ENCODE results near the gene PFAS. TPM values are rescaled to one million over a fixed set of nuclear protein-coding genes. Genes with fewer than 3 reads are reported as not detected.

Gene PFAS
- total RNA-seq: 34.7 and 73.0 TPM in 2 replicates

DNA sequence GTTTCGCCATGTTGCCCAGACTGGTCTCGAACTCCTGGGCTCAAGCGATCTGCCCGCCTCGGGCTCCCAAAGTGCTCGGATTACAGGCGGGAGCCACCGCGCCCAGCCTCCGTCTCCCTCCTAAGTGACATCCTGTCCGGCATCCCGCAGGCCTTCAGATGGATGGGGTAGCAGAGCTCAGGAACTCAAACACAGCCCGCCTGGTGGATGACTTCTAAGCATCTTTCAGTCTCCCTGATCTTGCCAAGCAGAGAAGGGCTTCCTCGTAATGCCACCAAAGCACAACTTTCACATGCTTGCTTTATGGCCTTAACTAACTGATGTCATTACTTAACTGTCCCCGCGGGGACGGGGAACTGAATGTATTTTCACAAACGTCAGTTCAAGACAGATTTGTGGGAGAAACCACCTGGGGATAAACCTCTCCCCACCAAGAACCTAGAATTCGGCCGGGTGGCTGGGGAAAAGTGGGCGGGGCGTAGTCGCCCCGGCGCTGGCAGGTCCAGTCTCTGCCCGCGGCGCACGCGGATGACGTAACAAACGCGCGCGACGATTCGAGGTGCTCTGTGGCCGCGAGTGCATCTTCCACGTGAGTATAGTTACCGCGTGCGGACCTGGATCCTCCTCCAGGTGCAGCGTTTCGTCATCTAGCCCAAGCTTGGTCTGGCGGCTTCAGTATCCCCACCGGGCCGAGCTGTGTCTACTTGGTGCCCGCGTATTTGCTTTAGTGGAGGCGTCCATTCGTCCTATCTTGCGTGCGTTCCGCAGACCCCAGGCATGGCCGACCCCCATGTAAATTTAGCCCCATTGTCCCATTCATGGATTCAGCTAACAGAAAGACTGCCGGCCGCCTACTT lies at the start of gene PFAS:
Gene PFAS (plus strand): TSS at position 539 of the 857 bp plus-strand sequence. CDS start 4,649 bp downstream, outside the sequence.

DNA sequence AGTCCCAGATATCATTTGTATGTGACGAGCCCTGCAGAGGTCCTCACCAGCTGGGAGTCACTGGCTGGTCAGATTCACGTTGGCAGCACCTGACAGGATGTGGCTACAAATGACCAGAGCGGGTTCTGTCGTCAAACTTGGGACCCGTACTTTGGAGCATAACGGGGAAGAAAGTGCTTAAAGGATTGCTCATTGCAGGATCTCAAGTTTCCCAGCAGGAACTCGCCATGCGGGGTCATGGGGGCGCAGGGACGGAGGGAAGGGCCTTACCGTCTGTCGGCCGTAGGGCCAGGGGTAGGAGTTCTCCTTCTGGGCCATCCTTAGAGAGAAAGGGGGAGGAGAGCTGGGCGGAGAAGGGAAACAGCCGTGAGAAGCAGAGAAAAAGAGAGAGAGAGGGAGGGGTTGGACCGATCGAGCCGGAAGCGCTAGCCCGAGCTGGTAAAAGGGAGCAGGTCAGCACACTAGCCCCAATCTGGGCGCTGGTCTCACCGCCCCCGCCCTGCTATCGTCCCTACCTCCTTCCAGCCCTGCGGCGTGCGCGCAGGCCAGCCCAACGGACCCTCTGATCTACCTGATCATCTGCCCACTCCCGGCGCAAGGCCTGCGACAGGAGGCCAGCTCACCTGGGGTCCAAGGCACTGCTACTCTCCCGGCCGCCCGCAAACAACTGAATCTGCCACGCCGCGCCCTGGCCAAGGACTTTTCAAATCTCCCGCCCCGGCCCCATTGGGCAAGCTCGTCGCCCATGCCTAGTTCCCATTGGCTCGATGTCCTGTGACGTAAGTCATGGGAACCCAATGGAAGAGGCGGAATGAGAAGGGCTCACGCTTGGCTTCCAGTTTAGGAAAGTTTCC lies 39.0 kb upstream of the PFAS start, which contains the start of gene AURKB:
Gene AURKB (minus strand): TSS at position 669 of the 854 bp plus-strand sequence. CDS start 351 bp downstream, at position 318.

GRCh38 chr17:8288336-8289102 lies 39.4 kb downstream of the PFAS start, which contains the start of gene RANGRF:
TSS of gene RANGRF (plus strand) at chr17:8288670. CDS start at chr17:8288789, 119 bp downstream.

Other genes with a start within 250 kb of the PFAS start
- gene GUCY2D, start 246.7 kb upstream of the PFAS start, total RNA-seq: not detected in 2 replicates
- under 0.01 TPM in 2 replicates for gene ALOX15B, start 210.2 kb upstream of the PFAS start, total RNA-seq
- gene ALOX12B, start 161.6 kb upstream of the PFAS start, total RNA-seq: 0.25 TPM in 1 of 2 replicates, not detected in the other
- gene ALOXE3, start 130.8 kb upstream of the PFAS start, total RNA-seq: under 0.01 and 0.49 TPM in 2 replicates
- under 0.01 and 1.3 TPM in 2 replicates for gene HES7, start 125.2 kb upstream of the PFAS start, total RNA-seq
- gene PER1, start 96.9 kb upstream of the PFAS start, total RNA-seq: 34.5 and 35.2 TPM in 2 replicates
- gene VAMP2, start 86.3 kb upstream of the PFAS start, total RNA-seq: 7.0 and 10.1 TPM in 2 replicates
- gene TMEM107, start 72.9 kb upstream of the PFAS start, total RNA-seq: 22.8 and 23.3 TPM in 2 replicates
- gene BORCS6, start 59.1 kb upstream of the PFAS start, total RNA-seq: 8.3 and 10.1 TPM in 2 replicates
- gene AURKB, start 38.7 kb upstream of the PFAS start, total RNA-seq: 6.2 and 163 TPM in 2 replicates
- gene CTC1, start 1.2 kb upstream of the PFAS start, total RNA-seq: 9.0 and 12.0 TPM in 2 replicates
- 23.8 and 28.0 TPM in 2 replicates for gene RANGRF, start 39.4 kb downstream of the PFAS start, total RNA-seq
- gene SLC25A35, start 46.1 kb downstream of the PFAS start, total RNA-seq: 1.5 and 2.4 TPM in 2 replicates
- gene ARHGEF15, start 61.0 kb downstream of the PFAS start, total RNA-seq: under 0.01 and 0.38 TPM in 2 replicates
- gene ODF4, start 90.6 kb downstream of the PFAS start, total RNA-seq: not detected in 2 replicates
- 2,046 and 2,123 TPM in 2 replicates for gene RPL26, start 133.9 kb downstream of the PFAS start, total RNA-seq
- gene RNF222, start 148.5 kb downstream of the PFAS start, total RNA-seq: not detected in 2 replicates
- gene NDEL1, start 186.6 kb downstream of the PFAS start, total RNA-seq: 24.7 and 32.6 TPM in 2 replicates

Data from mesangial cell (primary cell).